NCI-H2029 treated with DMSO at 0.1 percent for 48 hours (cell line): Measurements from ENCODE around the gene POLL.

ENCODE experiments used
- DNase-seq: peaks from one replicate; lab custom pipeline; 2025; lab: John Stamatoyannopoulos, UW

POLL gene

DNA sequence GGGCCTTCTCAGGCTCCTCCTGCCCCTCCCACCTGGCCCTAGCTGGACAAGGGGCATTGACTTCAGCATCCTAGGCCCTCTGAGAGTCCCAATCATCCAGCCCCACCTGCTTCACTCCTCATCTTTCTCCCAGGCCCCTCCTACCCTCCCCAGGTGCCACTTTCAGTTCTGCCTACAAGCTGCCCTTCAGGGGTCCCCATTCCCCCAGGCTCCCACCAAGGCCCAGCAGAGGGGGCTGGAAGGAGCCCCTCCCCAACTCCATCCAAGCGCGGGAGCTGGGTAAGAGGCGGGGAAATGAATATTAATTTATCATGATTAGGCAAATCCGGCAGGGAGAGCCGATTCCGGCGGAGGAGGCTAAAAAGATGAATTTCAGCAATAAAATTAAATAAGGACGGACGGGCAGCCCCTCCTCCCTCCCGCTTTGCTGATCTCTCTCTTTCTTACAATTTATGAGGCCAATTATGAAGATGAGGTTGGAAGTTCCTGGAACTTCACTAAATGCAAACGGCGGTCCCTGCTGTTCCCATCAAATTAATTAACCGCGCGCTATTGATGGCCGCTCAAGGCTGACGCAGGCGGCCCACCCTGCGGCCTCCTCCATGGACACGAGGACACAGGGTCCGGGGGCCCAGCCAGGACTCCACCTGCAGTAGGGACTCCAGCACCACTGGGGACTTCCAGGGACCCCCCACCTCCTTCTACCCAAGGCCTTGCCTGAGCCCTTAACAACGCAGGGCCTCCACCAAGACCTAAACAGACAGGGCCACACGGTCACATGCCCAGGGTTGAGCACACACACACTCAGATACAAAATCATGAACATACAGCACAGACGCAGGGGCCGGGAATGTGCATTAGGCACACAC lies 13.9 kb downstream of the POLL start:
- no peak for DNase-seq

DNA sequence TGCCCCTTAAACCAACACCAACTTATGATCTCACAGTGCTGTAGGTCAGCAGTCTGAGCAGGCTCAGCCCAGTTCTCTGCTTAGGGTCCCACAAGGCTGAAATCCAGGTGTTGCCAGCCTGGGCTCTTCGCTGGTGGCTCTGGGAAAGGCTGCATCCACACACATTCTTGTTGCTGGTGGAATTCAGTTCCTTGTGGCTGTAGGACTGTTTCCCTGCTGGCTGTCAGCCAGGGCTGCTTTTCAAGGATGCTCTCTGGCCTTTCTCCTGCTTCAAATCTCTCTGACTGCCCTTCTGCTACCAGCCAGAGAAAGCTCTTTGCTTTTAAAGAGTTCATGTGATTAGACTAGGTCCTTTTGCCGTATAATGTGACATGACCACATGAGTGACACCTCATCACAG lies 15.3 kb downstream of the POLL start:
- DNase-seq, result no peak

DNA sequence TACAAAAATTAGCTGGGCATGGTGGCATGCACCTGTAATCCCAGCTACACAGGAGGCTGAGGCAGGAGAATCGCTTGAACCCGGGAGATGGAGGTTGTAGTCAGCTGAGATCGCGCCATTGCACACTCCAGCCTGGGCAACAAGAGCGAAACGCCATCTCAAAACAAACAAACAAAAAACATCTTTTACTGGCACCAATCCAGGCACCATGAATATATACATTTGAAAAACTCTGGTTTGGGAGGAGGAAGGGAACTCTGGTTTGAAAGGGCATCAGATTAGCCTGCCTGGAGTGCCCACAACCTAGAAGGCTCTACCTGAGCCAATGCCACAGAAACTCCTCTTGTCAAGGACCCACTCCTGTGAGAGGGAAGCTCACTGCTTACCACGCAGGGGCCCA lies 15.9 kb downstream of the POLL start:
- DNase-seq, result no peak

DNA sequence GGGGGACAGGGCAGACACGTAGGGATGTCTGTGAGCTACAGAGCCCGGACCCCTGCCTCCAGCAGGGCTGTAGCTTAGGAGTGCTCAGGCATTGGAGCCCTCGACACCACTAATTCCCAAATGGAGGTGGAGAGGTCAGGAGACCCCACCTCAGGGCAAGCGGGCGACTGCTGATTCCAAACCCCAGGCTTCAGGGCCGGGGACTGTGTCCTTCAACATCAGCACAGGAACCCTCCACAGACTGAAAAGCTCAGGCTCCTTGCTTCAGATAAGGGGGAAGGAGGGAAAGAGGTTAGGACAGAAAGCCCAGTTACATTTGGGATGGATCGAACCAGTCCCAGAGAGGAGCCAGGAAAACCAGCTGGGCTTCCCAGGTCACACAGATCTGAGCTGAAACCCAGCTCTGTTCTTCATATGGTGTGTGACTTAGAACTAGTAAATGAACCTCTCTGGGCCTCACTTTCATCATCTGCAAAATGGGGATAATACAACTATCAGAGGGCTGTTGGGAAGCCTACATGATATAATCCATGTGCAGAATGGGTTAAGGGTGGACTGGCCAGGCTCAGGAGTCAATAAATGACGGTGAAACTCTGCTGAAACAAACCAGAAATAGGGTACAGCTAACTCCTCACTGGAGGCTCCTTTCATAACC lies 16.7 kb downstream of the POLL start:
- DNase-seq, result no peak

DNA sequence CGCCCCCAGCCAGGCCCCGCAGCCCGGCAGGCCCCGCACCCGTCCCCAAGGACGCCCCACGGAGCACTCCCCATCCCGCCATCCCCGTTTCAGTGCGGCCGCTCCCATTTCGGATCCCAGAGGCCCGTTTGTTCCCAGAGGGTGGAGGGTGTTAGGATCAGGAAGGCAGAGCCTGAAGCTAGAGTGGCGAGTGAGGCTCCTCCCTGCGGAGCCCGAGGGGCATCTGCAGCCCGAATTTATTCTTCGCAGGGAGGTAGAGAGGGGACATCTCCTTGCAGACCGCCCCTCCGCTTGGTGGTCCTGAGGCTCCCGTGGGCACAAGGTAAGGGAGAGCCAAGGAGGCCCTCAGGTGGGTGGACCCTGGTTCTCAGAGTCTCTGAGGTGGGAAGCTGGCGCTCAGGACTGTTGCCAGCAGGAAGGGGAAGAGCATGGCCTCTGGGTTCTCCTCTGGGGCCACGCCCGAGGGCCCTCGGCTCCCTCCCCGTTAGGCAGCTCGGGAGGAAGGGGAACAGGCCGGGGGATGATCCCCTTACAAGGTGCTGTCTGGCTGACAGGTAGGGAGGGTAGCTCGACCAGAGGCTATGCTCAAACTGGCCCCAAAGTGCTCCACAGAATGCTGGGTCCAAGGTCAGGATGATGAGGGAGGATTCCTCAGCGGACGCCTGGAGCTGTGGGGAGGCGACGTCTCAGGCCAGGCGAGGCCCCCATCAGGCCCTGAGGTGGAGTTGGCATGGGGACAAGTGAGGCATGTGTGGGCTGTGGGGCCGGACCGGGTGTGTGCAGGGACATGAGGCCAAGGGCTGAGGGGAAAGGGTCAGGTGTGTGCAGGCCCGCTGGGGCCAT lies 17.4 kb downstream of the POLL start:
- no peak for DNase-seq

DNA sequence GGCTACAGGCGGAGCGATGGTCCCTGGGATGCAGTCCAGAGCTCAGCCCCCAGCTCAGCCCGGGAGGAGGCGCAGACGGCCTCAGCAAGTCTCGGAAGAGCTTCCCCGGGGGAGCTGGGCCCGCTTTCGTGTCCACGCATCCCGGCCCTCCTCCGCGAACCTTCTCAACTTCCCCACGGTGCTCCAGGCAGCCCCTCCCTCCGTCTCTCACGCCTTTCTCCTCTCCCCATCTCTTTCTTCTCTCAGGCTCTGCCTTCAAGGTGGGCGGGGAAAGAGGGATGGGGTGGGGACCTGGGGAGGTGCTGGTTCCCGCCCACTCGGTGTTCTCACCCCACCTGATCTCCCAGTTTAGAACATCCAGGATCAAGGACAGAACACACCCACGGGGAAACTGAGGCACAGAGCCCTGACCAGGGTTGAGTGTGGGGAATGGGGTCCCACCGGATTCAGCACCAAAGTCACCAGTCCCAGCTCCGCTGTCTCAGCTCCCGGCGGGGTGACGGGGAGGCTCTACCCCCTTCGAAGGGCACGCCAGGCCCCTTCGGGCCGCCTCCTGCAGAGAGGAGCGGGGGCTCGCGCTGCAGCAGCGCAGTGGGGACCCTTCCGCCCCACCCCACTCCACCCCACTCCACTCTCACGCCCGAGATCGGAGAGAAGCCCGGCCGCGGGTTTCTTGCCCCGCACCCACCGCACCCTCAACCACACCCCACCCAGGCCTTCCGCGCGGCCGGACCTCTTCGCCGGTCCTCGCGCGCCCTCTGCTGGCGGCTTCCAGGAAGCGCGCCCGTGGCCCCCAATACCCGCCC lies 18.2 kb downstream of the POLL start:
- no peak for DNase-seq

DNA sequence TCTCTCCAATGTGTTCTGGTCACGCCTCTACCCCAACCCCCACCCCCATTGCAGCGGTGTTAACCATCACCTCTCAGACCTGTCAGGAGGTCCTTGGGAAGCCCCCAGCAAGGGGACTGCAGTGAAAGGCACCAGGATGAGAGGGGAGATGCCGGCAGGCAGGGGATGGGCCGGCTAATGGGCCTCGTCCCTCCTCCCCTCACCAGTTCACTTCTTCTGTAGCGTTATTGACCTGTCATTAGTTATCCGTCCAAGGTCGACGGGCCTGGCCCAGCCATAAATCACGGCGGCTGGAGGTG lies 18.8 kb downstream of the POLL start:
- DNase-seq, result no peak

DNA sequence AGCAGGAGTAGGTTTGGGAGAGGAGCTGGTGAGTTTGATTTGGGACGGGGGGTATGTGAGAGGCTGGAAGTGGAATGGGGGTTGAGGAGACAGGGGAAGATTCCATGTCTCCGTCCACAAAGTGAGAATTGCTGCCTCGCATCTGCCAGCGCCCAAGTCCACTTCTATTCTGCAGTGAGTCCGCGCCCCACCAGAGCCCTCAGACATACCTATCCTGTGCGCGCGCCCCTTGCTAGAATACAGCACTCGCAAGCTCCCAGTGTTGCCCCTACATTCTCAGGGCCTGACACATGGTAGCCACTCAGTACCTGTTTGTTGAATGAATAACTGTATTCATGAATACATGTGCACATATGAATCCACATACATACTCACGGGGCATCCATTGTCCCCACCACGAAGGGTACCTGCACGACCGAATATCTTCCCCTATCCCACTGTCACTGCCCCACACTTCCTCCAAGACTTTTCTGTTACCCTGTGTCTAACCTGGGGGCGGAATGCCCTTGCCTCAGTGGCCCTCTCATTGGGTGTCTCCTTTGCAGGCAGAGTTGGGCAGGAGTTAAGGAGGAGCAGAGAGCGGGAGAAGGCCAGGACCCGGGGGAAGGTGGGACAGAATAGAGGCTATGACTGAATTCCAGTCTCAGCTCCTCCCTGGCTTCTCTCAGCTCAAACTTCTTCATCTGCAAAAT lies 19.9 kb downstream of the POLL start:
- DNase-seq, result no peak

DNA sequence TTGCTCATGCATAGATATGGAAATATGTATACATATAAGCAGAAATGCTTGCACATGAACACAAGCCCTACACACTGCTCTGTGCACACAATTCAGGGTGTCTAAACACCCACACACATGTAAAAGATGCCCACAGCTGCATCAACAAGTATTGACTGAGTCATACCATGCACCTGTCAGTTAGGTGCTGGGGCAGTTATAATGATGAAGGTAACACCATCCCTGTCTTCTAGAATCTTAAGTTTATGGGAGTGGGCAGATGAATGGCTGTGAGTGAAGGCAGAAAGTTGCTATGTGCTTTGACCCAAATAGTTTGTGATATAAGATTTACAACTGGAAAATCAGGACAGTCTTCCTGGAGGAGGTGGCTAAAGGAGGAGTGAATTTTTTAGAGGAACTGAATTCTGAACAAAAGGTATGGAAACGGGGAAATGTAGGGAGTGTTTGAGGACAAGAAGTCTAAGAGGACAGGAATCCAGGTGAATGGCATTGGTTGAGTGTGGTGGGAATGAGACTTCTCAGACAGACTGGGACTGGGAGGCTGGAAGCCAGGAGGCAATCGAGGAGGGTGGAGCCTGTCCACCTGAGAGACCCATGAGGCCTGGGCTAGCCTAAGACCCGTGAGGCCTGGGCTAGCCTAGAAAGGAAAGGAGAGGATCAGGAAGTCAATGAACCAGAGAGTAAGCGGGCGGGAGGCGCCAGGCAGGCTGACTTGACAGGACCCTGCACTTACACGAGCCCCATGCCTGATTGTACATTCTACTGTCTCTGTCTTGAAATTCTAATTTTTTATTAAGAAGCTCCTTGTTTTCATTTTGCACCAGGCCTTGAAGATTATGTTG lies 20.7 kb downstream of the POLL start:
- DNase-seq, result no peak

DNA sequence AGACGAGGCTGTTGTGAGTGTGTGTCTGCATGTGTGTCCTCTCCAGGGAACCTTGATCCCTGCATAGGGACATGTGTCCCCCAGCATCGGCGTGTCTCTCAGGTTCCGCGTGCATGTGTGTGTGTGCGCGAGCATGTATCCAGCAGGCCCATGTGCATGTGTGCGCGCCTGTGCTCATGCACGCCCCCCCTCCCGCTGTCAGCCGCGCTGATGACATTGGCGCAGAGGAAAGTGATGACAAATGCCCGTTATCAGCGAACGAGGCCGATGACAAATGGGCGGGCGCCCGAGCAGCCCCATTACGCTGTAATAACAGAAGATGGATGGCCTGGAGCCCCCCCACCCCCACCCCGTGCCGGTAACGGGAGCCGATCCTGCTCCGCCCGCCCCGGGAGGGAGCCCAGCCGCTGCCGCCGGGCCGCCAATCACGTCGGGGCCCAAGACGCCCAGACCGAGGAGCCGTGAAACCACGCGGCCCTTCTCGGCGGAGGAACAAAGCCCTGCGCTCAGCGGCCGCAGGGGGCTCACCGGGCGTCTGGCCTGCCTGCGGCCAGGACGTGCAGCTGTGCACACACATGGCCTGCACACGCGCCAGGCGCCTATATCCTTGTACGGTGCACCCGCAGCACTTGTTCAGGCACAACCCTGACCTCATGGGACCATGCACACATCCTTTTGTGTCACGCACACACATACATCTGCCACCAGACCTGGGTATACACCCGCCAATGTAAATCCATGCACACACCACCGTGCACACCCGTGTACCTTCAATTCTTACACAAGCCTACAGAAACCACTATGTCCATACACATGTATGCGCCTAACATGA lies 21.5 kb downstream of the POLL start:
- DNase-seq, result no peak

DNA sequence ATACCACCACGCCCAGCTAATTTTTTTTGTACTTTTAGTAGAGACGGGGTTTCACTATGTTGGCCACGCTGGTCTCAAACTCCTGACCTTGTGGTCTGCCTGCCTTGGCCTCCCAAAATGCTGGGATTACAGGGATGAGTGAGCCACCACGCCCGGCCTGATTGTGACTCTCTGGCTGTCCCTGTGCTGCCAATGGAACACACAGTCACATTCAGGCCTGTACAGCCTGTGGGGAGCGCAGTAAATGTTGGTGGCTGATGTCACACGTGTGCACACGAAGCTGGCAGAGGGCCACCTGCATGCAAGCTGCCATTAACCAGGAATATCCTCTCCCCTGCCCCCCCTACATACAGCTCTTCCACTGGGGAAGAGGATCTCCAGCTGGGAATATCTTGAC lies 22.1 kb downstream of the POLL start:
- no peak for DNase-seq

DNA sequence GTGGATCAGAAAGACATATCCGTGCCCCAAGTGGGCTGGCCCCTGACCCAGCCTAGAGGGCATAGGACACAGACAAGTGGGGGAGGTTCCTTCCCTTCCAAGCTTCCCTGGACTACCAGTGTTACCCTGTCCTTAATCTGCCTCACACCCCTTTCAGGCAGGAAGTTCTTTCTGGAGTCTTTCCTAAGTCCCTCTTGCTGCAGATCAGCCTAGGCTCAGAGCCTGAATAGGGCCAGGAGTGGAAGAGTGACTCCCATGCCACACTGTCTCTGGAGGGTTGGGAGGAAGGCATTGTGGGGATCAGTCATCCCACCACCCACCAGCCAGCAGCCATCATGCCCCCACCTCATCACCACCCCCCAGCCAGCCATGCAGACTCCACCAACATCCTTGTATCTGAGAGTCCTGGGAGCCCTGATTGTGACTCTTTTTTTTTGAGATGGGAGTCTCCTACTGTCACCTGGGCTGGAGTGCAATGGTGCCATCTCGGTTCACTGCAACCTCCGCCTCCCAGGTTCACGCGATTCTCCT lies 22.6 kb downstream of the POLL start:
- no peak for DNase-seq

DNA sequence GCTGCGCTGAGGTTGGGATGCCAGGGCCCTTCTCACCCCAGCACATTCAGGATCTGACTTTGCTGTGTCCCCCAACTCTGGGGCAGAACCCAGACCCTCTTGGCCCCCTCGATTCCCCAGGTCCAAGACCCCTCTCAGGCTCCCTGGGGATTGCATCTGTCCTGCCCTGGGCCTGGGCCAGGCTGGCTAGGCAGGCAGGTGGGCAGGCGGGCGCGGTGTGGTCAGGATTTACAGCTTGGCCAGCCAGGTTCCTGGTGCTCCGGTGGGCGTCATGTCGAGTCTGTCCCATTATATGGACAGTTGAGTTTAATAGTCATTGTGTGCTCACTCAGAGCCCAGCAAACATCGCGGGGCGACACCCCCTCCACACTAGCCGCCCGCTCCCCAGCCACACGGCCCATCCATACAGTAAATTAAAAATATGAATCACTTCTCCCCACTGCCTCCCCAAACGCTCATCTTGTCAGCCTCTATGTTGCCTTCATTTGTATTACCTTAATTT lies 23.5 kb downstream of the POLL start:
- no peak for DNase-seq

DNA sequence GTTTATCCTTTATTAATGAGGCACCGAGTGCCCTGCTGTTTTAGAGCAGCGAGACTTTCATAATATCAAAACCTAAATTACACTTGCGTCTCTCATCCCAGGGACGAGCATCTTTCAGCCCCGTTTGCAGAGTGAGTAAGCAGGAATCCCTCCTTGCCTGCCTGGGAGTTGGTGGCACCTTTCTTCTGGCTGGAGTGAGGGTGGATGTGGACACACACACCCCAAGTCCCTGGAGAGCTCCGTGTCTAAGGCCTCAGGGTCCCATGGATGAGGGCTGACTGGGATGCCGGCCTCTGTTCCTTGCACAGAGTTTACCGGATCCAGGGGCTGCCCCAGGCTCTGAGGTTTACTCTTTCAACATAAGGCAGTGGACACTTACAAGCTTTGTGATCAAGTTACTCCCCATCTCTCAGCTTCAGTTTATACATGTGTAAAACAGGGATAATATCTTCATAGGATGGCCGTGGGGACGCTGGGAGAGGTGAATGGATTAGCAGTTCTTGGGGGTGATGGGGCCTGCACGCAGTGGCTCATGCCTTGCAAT lies 24.5 kb downstream of the POLL start:
- DNase-seq, result no peak

DNA sequence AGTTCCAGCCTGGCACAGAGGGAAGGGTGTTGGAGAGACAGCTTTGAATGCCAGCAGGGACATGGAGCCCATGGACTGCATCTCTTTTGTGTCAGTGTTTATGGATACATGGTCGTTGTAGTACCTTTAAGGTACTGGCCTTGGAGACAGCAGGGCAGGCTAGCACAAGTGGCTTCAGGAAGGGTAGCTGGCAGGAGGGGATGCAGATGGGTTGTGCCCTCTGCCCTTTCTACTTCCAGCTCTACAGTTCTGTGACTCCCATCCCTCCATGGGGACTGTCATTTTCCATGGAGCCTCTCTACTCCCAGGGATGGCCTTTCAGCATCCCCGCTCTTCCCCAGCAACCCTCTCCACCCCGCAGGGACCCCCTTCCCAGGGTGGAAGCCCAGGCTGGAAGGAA lies 25.1 kb downstream of the POLL start:
- no peak for DNase-seq

DNA sequence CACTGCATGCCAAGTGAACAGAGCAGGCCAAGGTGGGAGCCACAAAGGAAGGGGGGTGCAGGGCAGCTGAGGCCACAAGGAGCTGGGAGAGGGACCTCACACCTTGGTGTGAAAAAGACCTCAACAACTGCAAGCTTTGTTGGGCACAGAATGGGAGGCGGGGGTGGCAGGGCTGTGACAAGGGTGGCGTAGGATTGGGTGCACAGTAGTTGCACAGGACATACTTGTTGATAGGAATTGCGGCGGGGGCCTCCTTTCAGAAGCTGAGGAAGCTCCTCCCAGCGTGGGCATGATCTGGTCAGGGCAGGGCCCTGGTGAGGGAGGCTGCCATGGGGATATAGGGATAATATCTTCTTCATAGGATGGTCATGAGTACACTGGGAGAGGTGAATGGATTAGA lies 25.8 kb downstream of the POLL start:
- no peak for DNase-seq

DNA sequence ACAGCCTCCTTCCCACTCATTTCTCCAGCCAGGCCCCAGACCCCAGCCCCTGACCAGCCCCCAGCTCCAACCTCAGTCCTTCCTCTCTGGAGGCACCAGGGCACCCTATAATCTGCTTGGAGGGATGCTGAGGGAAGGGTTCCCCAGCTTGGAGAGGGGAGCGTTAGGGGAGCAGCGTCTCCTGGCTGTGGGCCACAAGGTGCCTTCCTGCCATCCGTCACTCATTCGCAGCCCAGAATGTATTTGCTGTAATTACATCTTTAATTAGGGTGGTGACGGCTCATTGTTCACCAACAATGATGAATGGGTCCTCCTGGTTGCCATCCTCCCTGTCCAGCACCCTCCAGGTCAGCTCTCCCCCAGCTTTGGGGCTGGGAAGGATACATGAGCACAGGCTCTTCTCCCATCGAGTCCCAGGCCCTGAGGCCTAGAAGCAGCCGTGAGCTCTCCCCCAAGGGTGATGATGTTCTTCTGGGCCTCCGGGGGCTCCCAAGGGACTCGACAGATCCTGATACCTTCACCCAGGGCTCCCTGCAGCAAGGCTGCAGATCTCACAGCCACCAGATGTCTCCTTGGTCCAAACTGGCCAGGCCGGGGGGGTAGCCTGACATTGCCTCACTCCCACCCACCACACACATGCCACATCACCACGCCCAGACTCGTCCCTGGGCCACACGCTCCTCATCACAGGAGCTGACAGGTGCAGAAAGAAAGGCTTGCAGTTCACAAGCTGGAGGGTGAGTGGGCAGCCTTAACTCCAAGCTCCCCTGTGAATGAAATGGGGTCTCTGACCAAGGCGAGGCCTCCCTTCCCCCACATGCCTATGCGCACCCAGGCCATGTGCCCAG lies 26.8 kb downstream of the POLL start:
- DNase-seq, result no peak
